ENCODE measurements around the gene METTL25B.
"Not testable (repeated sequence)": the region's sequence is repeated elsewhere in the genome, so short reads cannot be mapped to it uniquely, and the experiment has no call there.

Gene METTL25B

GRCh38 chr1:156750191-156750672, 22.0 kb downstream of the METTL25B start:
- no peak for DNase-seq

- DNase-seq = no peak
These were observed 22.6 kb downstream of the METTL25B start for GRCh38 chr1:156750711-156751450.

- no peak for DNase-seq
These were observed 23.1 kb downstream of the METTL25B start, which contains the start of gene HDGF for GRCh38 chr1:156751451-156751756. Gene HDGF (minus strand): TSS chr1:156751675. CDS start chr1:156751429, 246 bp downstream.

GRCh38 chr1:156751757-156752481, 23.6 kb downstream of the METTL25B start:
- peak; percentile 88 for DNase-seq

- no peak for DNase-seq
These were observed 24.7 kb downstream of the METTL25B start for GRCh38 chr1:156752843-156753482.

- no peak for DNase-seq
These were observed 25.9 kb downstream of the METTL25B start for GRCh38 chr1:156754219-156754618.

GRCh38 chr1:156755527-156755950, 27.3 kb downstream of the METTL25B start:
- no peak for DNase-seq

- no peak for DNase-seq
These were observed 28.1 kb downstream of the METTL25B start for GRCh38 chr1:156756355-156756754.

GRCh38 chr1:156757572-156758253, 29.4 kb downstream of the METTL25B start:
- DNase-seq = not testable (repeated sequence)

- DNase-seq = no peak
These were observed 32.0 kb downstream of the METTL25B start for GRCh38 chr1:156760092-156760795.

GRCh38 chr1:156760796-156761104, 32.5 kb downstream of the METTL25B start:
- no peak for DNase-seq

- not testable (repeated sequence) for DNase-seq
These were observed 36.9 kb downstream of the METTL25B start for GRCh38 chr1:156765136-156765535.

GRCh38 chr1:156765666-156766065, 37.4 kb downstream of the METTL25B start:
- DNase-seq = no peak

- DNase-seq = no peak
These were observed 38.2 kb downstream of the METTL25B start for GRCh38 chr1:156766298-156767100.

GRCh38 chr1:156767101-156767878, 39.0 kb downstream of the METTL25B start, which contains the start of gene PRCC:
Gene PRCC (plus strand): TSS chr1:156767535. CDS start chr1:156767772, 237 bp downstream.
- DNase-seq = peak; percentile 95

GRCh38 chr1:156767879-156768604, 39.8 kb downstream of the METTL25B start:
- DNase-seq = no peak

GRCh38 chr1:156768610-156769295, 40.5 kb downstream of the METTL25B start:
- no peak for DNase-seq

GRCh38 chr1:156772222-156772621, 44.0 kb downstream of the METTL25B start:
- DNase-seq = no peak

Data from T1000 (cell line).